Thyroid gland (tissue), 4 donors: ENCODE results near the gene MYH2.

ENCODE experiments used
- CTCF ChIP-seq, 6 experiments: fragments of 200-600 bp in 3 of 6; fragments of 450-650 bp in 3 of 6; sonication (generic) in 3 of 6; IDR thresholded peaks; one replicate each; pipeline ENCODE4 v1.5.1; 2016 to 2019; ENCODE audit warnings: antibody characterized with exemption in 6 of 6, mild to moderate bottlenecking in 2 of 6, inconsistent platforms in 1 of 6, moderate library complexity in 1 of 6
- POLR2A ChIP-seq, 2 donors: fragments of 450-650 bp; IDR thresholded peaks; one replicate each; pipeline ENCODE4 v1.6.1; 2017; ENCODE audit warnings: antibody characterized with exemption in 2 of 2, mild to moderate bottlenecking in 2 of 2, moderate library complexity in 1 of 2

GRCh38 chr17:10579270-10579669 is 29.8 kb upstream of the MYH2 start:
- TF ChIP-seq CTCF (IDR thresholded peaks at IDR 0.05) = no peak
- TF ChIP-seq POLR2A (IDR thresholded peaks at IDR 0.05) = no peak
